Gastrocnemius medialis (tissue), 4 donors: ENCODE results near the gene GPD1. TPM values are rescaled to one million over a fixed set of nuclear protein-coding genes. Genes with fewer than 3 reads are reported as not detected.
A peak's percentile ranks its signal among the peaks of the same experiment; 100 is the strongest.

Source experiments
- ATAC-seq, 2 donors: fragments of 150-250 bp; one replicate each; pipeline ENCODE4 v1.9.1; 2016
- DNase-seq, 2 donors: peaks; one replicate each; pipeline ENCODE4 v3.0.0-alpha.2; 2019
- H3K27ac ChIP-seq, 4 donors: fragments of 200-600 bp; sonication (generic); 1 replicate in 1 of 4; 2 replicates in 3 of 4; pipeline ENCODE4 v1.5.1; 2016 to 2018; ENCODE audit warnings: mild to moderate bottlenecking in 2 of 4, moderate library complexity in 1 of 4
- H3K27me3 ChIP-seq, 3 donors: fragments of 200-600 bp; sonication (generic) in 2 of 3; 1 replicate in 1 of 3; 2 replicates in 2 of 3; pipeline versions ENCODE4 v1.5.1 to v1.6.0; 2016 to 2019; ENCODE audit warnings: mild to moderate bottlenecking in 1 of 3, moderate library complexity in 1 of 3
- H3K36me3 ChIP-seq, 2 donors: fragments of 200-600 bp; sonication (generic) in 1 of 2; one replicate each; pipeline ENCODE4 v1.5.1; 2017 to 2018
- H3K4me1 ChIP-seq, 2 donors: fragments of 200-600 bp; sonication (generic) in 1 of 2; one replicate each; pipeline ENCODE4 v1.5.1; 2016 to 2017; ENCODE audit warnings: mild to moderate bottlenecking in 2 of 2
- H3K4me3 ChIP-seq, 4 donors: fragments of 200-600 bp; sonication (generic) in 3 of 4; 1 replicate in 1 of 4; 2 replicates in 3 of 4; pipeline ENCODE4 v1.5.1; 2016 to 2019; ENCODE audit warnings: mild to moderate bottlenecking in 2 of 4
- H3K9me3 ChIP-seq, 3 donors: fragments of 200-600 bp; sonication (generic) in 2 of 3; 1 replicate in 1 of 3; 2 replicates in 2 of 3; pipeline ENCODE4 v1.5.1; 2016 to 2019
- POLR2A ChIP-seq, 2 donors: fragments of 450-650 bp; IDR thresholded peaks; one replicate each; pipeline ENCODE4 v1.6.1; 2017; ENCODE audit warnings: antibody characterized with exemption in 2 of 2, mild to moderate bottlenecking in 2 of 2, moderate library complexity in 2 of 2
- in situ Hi-C, 4 donors: fragments of 200-750 bp; cut with MboI; loops; one replicate each; pipeline versions ENCODE4 v1.15.0 to v1.8.0; 2017; ENCODE audit warnings: low sequenced_read_pairs in 4 of 4
- intact Hi-C: fragments of 100-400 bp; cut with DNase I; formaldehyde crosslinking; loops from one replicate; pipeline ENCODE4 v1.15.1; 2023; ENCODE audit warnings: low total_unique reads
- total RNA-seq, 4 donors: library from RNA; depleted of rRNA; stranded (reverse); fragments of >200 nt; gene quantifications; one replicate each; pipeline versions ENCODE4 v1.1.0 to v1.2.3, GENCODE V29; 2016
- TF ChIP-seq, protein P1 (sequence below), 5 experiments: fragments of 450-650 bp in 3 of 5; fragments of 200-600 bp in 2 of 5; sonication (generic) in 2 of 5; IDR thresholded peaks in 4 of 5; conservative IDR thresholded peaks in 1 of 5; 1 replicate in 4 of 5; 2 replicates in 1 of 5; pipeline ENCODE4 v1.5.1; 2016 to 2019; ENCODE audit warnings: antibody characterized with exemption in 5 of 5, mild to moderate bottlenecking in 3 of 5, moderate library complexity in 3 of 5

The GPD1 gene
- total RNA-seq, 4 donors from 2014 or later = 68.2 to 763 (median 288) TPM

DNA sequence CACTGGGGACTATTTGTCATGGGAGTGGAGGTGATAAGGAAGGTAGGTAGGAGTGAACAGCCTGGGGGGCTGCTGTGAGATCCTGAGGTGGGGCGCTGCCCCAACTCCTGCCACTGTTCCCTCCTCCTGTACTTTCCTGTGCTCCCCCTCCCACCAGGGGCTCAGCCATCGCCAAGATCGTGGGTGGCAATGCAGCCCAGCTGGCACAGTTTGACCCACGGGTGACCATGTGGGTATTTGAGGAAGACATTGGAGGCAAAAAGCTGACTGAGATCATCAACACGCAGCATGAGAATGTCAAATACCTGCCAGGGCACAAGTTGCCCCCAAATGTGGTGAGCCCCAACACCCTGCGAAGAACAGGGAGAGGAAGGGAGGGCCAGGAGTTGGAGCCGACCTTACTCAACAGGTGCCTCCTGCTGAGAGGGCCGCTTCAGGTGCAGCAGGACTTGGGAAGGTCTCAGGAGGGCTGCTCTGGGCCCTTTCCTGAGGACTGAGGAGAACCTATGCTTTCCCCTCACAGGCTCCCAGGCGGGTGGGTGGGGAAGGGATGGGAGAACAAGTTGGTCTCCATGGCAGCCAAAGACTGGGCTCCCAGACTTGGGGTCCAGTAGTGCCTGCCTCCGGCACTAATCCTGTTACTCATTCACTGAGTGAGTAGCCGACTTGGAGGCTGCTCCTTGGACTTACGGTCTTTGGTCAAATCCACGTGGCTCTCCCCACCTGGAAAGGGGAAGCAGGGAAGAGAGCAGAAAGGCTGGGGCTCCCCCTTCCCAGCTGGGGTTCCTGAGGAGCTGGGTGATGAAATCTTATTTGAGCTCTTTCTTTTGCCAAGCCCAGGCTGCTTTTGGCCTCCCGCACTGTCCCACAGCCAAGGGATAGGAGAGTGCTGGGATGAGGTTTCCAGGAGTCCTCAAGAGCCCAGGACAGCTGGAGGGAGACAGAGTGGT, 884 bp downstream of the GPD1 start:
- ATAC-seq (peak; percentile 46 to 60), DNase-seq (peak; percentile 39 to 88)
- peaks cover 70% of the 10 kb centered on the region in 2 donors for H3K4me1 ChIP-seq
- TF ChIP-seq POLR2A (IDR thresholded peaks at IDR 0.05) = peak in 1 of 2 donors; percentile 21
- TF ChIP-seq, protein P1, sequence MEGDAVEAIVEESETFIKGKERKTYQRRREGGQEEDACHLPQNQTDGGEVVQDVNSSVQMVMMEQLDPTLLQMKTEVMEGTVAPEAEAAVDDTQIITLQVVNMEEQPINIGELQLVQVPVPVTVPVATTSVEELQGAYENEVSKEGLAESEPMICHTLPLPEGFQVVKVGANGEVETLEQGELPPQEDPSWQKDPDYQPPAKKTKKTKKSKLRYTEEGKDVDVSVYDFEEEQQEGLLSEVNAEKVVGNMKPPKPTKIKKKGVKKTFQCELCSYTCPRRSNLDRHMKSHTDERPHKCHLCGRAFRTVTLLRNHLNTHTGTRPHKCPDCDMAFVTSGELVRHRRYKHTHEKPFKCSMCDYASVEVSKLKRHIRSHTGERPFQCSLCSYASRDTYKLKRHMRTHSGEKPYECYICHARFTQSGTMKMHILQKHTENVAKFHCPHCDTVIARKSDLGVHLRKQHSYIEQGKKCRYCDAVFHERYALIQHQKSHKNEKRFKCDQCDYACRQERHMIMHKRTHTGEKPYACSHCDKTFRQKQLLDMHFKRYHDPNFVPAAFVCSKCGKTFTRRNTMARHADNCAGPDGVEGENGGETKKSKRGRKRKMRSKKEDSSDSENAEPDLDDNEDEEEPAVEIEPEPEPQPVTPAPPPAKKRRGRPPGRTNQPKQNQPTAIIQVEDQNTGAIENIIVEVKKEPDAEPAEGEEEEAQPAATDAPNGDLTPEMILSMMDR (IDR thresholded peaks at IDR 0.05 in 4 of 5, conservative IDR thresholded peaks at IDR 0.05 in 1 of 5) = no peak
- no peaks in the 10 kb centered on the region for H3K27me3 ChIP-seq
- no peaks in the 10 kb centered on the region for H3K9me3 ChIP-seq
- intact Hi-C loops = no loop called here
- peak overlapping the region; percentile 43 to 55 (median 51) for H3K4me3 ChIP-seq
- in situ Hi-C loops = loop anchor here in 1 of 4 donors (10.0 kb wide), 1 partner anchor 60 kb away; the partner anchor contains the start of gene CERS5
- peaks cover 0 to 11% of the 10 kb centered on the region in 2 donors for H3K36me3 ChIP-seq
- peak overlapping the region; percentile 92 to 95 (median 95) for H3K27ac ChIP-seq

DNA sequence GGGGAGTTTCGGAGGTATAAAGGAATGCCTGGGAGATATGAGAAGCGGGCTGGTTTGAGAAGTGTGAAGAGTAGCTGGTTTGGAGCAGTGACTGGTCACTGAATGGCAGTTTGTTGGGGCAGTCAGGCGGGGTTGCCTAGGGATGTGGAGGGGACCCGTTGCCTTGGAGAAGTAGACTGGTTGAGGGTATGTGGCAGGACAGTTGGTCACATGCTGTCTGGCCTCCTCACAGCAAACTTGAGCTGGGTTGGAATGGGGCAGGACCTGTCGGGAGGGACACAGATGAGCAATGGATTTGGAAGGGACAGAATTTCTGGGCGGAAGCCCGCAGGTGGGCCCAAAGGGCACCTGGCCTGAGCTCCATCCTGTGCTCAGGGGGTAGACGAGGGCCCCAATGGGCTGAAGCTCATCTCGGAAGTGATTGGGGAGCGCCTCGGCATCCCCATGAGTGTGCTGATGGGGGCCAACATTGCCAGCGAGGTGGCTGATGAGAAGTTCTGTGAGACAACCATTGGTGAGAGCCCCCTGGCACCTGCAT, 2.2 kb downstream of the GPD1 start:
- Histone ChIP-seq H3K4me3 (peak overlapping the region in 3 of 4 donors; percentile 43 to 55 (median 54)), H3K27ac (peak overlapping the region; percentile 92 to 95 (median 95)), H3K9me3 (no peaks in the 10 kb centered on the region), H3K4me1 (peaks cover 82% of the 10 kb centered on the region in 2 donors), H3K27me3 (no peaks in the 10 kb centered on the region), H3K36me3 (peaks cover 0 to 6% of the 10 kb centered on the region in 2 donors)
- intact Hi-C loops (no loop called here), in situ Hi-C loops (loop anchor here in 1 of 4 donors (10.0 kb wide), 1 partner anchor 59 kb away; the partner anchor contains the start of gene CERS5)
- ATAC-seq (no peak), DNase-seq (no peak)
- no peak for TF ChIP-seq POLR2A (IDR thresholded peaks at IDR 0.05)
- TF ChIP-seq, protein P1 (IDR thresholded peaks at IDR 0.05 in 4 of 5, conservative IDR thresholded peaks at IDR 0.05 in 1 of 5) = no peak

DNA sequence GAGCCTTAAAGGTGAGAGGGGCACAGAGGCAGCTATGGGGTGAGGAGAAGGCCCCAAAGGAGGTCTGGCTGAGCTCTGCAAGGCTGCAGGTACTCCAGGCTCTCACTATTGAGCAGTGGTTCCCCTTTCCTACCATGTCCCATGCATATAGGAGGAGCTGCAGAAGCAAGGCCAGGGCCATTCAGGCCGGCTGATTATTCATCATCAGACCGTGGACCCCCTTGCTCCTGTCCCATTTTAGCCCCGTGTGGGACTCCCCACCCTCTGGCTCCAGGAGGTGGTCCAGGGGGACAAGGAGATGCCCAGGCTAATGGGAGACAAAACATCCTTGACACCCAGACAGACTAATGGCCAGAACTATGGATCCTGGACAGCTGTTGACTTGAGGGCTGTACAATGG, 3.1 kb downstream of the GPD1 start:
- TF ChIP-seq, protein P1 (IDR thresholded peaks at IDR 0.05 in 4 of 5, conservative IDR thresholded peaks at IDR 0.05 in 1 of 5) = no peak
- no peak for TF ChIP-seq POLR2A (IDR thresholded peaks at IDR 0.05)
- Histone ChIP-seq H3K4me1 (peaks cover 84 to 86% of the 10 kb centered on the region in 2 donors), H3K27ac (peak overlapping the region; percentile 92 to 95 (median 95)), H3K9me3 (no peaks in the 10 kb centered on the region), H3K36me3 (peaks cover 0 to 6% of the 10 kb centered on the region in 2 donors), H3K4me3 (no peak overlapping the region), H3K27me3 (no peaks in the 10 kb centered on the region)
- intact Hi-C loops = no loop called here
- in situ Hi-C loops = loop anchor here in 1 of 4 donors (10.0 kb wide), 1 partner anchor 58 kb away; the partner anchor contains the start of gene CERS5
- ATAC-seq (no peak), DNase-seq (no peak)

GRCh38 chr12:50107416-50108268, 3.8 kb downstream of the GPD1 start:
- H3K4me1 ChIP-seq = peaks cover 79 to 86% of the 10 kb centered on the region in 2 donors
- ATAC-seq (no peak), DNase-seq (no peak)
- H3K36me3 ChIP-seq = peaks cover 0 to 6% of the 10 kb centered on the region in 2 donors
- no peaks in the 10 kb centered on the region for H3K9me3 ChIP-seq
- H3K4me3 ChIP-seq = no peak overlapping the region
- TF ChIP-seq POLR2A (IDR thresholded peaks at IDR 0.05) = no peak
- TF ChIP-seq, protein P1 (IDR thresholded peaks at IDR 0.05 in 4 of 5, conservative IDR thresholded peaks at IDR 0.05 in 1 of 5) = no peak
- intact Hi-C loops = no loop called here
- no peaks in the 10 kb centered on the region for H3K27me3 ChIP-seq
- in situ Hi-C loops = loop anchor here in 1 of 4 donors (10.0 kb wide), 1 partner anchor 57 kb away; the partner anchor contains the start of gene CERS5
- H3K27ac ChIP-seq = peak overlapping the region; percentile 92 to 95 (median 95)
